GM23338 (cell line): ENCODE data around the gene CCDC157.

Experiments
- CREB1 ChIP-seq: fragments of 250-450 bp; sonication (Bioruptor Pico); IDR thresholded peaks from 2 replicates; pipeline ENCODE4 v1.5.0; 2020; ENCODE audit warnings: low read depth, mild to moderate bottlenecking, moderate library complexity
- ETS1 ChIP-seq: IDR thresholded peaks from 2 replicates; pipeline ENCODE4 v1.6.1; 2016; ENCODE audit warnings: antibody characterized with exemption
- EZH2 ChIP-seq: fragments of 200-600 bp; sonication (generic); IDR thresholded peaks from one replicate; pipeline ENCODE4 v1.8.0; 2017; ENCODE audit warnings: antibody characterized with exemption, mild to moderate bottlenecking, low read depth; ENCODE audit not compliant: unreplicated experiment
- EZH2phosphoT487 ChIP-seq: fragments of 200-600 bp; sonication (generic); IDR thresholded peaks from one replicate; pipeline ENCODE4 v1.8.1; 2018; ENCODE audit warnings: antibody characterized with exemption; ENCODE audit not compliant: unreplicated experiment
- POLR2AphosphoS5 ChIP-seq: IDR thresholded peaks from 2 replicates; pipeline ENCODE4 v1.6.1; 2016; ENCODE audit warnings: antibody characterized with exemption, low read depth
- TF ChIP-seq, protein P1 (sequence below), 2 experiments: fragments of 200-600 bp in 1 of 2; sonication (generic) in 1 of 2; conservative IDR thresholded peaks; 2 replicates each; pipeline versions ENCODE4 v1.5.1 to v1.6.1; 2016 to 2017; ENCODE audit warnings: antibody characterized with exemption in 2 of 2, low read depth in 2 of 2, mild to moderate bottlenecking in 2 of 2, moderate library complexity in 1 of 2
- TF ChIP-seq, protein P2 (sequence below): IDR thresholded peaks from one replicate; pipeline ENCODE4 v1.6.1; 2018; ENCODE audit warnings: antibody characterized with exemption; ENCODE audit not compliant: unreplicated experiment

DNA sequence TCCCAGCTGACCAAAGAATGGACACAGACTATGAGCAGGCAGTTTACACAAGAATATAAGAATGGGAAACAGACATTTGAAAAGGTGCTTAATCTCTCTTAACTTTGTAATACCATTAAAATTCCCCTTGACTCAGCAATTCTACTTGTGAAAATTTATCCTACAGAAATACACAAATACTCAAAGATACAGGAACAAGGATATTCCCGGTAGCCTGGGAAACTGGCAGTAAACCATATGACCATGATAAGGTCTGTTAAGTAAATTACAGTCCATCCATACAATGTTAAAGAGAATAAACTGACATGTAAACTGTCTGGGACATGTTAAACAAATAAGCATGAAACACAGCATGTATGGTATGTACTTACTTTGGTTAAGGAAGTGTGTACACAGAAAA lies 60.0 kb downstream of the CCDC157 start:
- TF ChIP-seq EZH2 (no peak), POLR2AphosphoS5 (no peak), CREB1 (CRISPR knock-in tag) (no peak), EZH2phosphoT487 (no peak), ETS1 (no peak)
- TF ChIP-seq, protein P1, sequence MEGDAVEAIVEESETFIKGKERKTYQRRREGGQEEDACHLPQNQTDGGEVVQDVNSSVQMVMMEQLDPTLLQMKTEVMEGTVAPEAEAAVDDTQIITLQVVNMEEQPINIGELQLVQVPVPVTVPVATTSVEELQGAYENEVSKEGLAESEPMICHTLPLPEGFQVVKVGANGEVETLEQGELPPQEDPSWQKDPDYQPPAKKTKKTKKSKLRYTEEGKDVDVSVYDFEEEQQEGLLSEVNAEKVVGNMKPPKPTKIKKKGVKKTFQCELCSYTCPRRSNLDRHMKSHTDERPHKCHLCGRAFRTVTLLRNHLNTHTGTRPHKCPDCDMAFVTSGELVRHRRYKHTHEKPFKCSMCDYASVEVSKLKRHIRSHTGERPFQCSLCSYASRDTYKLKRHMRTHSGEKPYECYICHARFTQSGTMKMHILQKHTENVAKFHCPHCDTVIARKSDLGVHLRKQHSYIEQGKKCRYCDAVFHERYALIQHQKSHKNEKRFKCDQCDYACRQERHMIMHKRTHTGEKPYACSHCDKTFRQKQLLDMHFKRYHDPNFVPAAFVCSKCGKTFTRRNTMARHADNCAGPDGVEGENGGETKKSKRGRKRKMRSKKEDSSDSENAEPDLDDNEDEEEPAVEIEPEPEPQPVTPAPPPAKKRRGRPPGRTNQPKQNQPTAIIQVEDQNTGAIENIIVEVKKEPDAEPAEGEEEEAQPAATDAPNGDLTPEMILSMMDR (conservative IDR thresholded peaks at IDR 0.05; ENCODE audit: low read depth in 2 of 2): no peak
- TF ChIP-seq, protein P2, sequence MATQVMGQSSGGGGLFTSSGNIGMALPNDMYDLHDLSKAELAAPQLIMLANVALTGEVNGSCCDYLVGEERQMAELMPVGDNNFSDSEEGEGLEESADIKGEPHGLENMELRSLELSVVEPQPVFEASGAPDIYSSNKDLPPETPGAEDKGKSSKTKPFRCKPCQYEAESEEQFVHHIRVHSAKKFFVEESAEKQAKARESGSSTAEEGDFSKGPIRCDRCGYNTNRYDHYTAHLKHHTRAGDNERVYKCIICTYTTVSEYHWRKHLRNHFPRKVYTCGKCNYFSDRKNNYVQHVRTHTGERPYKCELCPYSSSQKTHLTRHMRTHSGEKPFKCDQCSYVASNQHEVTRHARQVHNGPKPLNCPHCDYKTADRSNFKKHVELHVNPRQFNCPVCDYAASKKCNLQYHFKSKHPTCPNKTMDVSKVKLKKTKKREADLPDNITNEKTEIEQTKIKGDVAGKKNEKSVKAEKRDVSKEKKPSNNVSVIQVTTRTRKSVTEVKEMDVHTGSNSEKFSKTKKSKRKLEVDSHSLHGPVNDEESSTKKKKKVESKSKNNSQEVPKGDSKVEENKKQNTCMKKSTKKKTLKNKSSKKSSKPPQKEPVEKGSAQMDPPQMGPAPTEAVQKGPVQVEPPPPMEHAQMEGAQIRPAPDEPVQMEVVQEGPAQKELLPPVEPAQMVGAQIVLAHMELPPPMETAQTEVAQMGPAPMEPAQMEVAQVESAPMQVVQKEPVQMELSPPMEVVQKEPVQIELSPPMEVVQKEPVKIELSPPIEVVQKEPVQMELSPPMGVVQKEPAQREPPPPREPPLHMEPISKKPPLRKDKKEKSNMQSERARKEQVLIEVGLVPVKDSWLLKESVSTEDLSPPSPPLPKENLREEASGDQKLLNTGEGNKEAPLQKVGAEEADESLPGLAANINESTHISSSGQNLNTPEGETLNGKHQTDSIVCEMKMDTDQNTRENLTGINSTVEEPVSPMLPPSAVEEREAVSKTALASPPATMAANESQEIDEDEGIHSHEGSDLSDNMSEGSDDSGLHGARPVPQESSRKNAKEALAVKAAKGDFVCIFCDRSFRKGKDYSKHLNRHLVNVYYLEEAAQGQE: no peak
